ENCODE results near the gene ADARB1. TPM values are rescaled to one million over a fixed set of nuclear protein-coding genes. Genes with fewer than 3 reads are reported as not detected.

The ADARB1 gene
- total and polyA plus RNA-seq, 2 of the 8 experiments (the other 6 are each of a cell fraction or from before 2014, with no cell fraction given) = 4.7 to 14.9 TPM

DNA sequence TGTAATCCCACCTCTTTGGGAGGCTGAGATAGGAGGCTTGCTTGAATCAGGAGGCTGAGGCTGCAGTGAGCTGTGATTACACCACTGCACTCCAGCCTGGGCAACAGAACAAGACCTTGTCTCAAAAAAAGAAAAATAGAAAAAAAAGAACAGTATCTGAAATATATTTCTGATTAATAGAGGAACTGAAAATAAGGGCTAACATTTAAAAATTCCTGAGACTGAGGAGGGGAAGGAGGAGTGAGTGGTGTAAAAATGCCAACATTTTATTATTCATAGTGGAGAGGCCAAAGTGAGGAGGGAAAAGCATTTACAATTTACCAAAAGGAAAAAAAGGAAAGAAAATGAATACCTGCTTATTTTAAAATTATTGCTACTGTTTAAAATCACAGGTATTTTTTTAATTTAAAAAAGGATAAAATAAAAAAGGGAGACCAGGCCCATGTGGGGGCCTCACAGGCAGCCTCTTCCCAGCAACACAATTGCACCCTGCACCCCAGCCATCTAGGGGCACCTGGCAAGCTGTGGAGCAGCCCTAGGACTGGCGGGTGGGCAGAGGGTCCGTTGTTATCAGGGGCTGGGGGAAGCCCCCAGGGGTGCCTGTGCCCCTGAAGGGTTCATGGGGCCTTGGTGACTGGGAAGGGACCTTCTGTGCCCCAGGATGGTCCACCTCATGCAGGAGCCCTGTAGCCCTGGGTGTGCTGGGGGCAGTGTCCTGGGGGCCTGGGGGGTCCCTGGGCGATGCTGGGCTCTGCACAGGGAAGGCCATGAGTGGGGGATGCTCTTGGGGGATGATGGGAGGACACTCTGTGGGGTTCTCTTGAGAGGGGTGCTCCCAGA lies 34.8 kb upstream of the ADARB1 start:
- no peak overlapping the region for H4K8ac ChIP-seq (ENCODE audit: extremely low read depth, insufficient read depth, low read length)
- no peak overlapping the region for H2AFZ ChIP-seq (ENCODE audit: low read length)
- no peak overlapping the region for H3K4me3 ChIP-seq (ENCODE audit: extremely low read depth in 1 of 4, insufficient read depth in 2 of 4, low read depth in 3 of 4, low read length in 4 of 4)
- no peak overlapping the region for H3K9ac ChIP-seq (replicated peaks in 1 of 4; ENCODE audit: extremely low read depth in 1 of 4, low read depth in 3 of 4, low read length in 3 of 4)
- no peak overlapping the region for H3K14ac ChIP-seq (ENCODE audit: insufficient read length)
- H2BK120ac ChIP-seq (replicated peaks; ENCODE audit: low read depth, low read length) = no peak overlapping the region
- H3K27me3 ChIP-seq (replicated peaks in 1 of 4; ENCODE audit: control insufficient read depth in 3 of 4, extremely low read depth in 1 of 4, insufficient read depth in 3 of 4, low read length in 3 of 4) = no peaks in the 10 kb centered on the region; a peak in 4 of 7 replicates
- H3K9me3 ChIP-seq (ENCODE audit: insufficient read depth in 2 of 2, low read depth in 1 of 2, low read length in 1 of 2) = no peaks in the 10 kb centered on the region
- FAIRE-seq = no peak
- H3K18ac ChIP-seq (ENCODE audit: extremely low read depth, low read length) = no peak overlapping the region
- H3K79me2 ChIP-seq (ENCODE audit: control insufficient read depth in 1 of 2, insufficient read depth in 2 of 2, low read length in 2 of 2) = no peaks in the 10 kb centered on the region
- no peak overlapping the region for H2BK15ac ChIP-seq (ENCODE audit: low read length)
- no peak for DNase-seq (ENCODE audit: low read depth in 1 of 2, low spot score in 2 of 2)
- no peak overlapping the region for H2BK20ac ChIP-seq (ENCODE audit: low read length)
- no peak overlapping the region for H2BK5ac ChIP-seq (ENCODE audit: low read depth, low read length)
- no peak overlapping the region for H3K56ac ChIP-seq (replicated peaks; ENCODE audit: insufficient read length, low read depth, low read length)
- H4K5ac ChIP-seq (ENCODE audit: insufficient read length, low read depth, low read length) = no peak overlapping the region
- H4K91ac ChIP-seq (replicated peaks; ENCODE audit: insufficient read length, low read length) = no peak overlapping the region
- no peak overlapping the region for H3K4ac ChIP-seq (replicated peaks; ENCODE audit: insufficient read length, low read depth, low read length)
- TF ChIP-seq NRF1 (IDR thresholded peaks at IDR 0.05; ENCODE audit: low read depth, low read length) = no peak
- TF ChIP-seq KDM5A (IDR thresholded peaks at IDR 0.05; ENCODE audit: low read length) = no peak
- TF ChIP-seq EGR1 (IDR thresholded peaks at IDR 0.05; ENCODE audit: borderline replicate concordance, low read depth, low read length) = no peak
- TF ChIP-seq CEBPB (IDR thresholded peaks at IDR 0.05; ENCODE audit: low read depth, low read length) = no peak
- TF ChIP-seq, protein P1, sequence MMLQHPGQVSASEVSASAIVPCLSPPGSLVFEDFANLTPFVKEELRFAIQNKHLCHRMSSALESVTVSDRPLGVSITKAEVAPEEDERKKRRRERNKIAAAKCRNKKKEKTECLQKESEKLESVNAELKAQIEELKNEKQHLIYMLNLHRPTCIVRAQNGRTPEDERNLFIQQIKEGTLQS (IDR thresholded peaks at IDR 0.05; ENCODE audit: insufficient read depth, low read depth, low read length) = no peak
- TF ChIP-seq SRF (IDR thresholded peaks at IDR 0.05; ENCODE audit: low read depth, low read length) = no peak
- no peak for TF ChIP-seq KDM4A (IDR thresholded peaks at IDR 0.05; ENCODE audit: low read depth, low read length, severe bottlenecking)
- TF ChIP-seq SAP30 (IDR thresholded peaks at IDR 0.05; ENCODE audit: insufficient read depth, insufficient replicate concordance, low read length) = no peak
- no peak overlapping the region for H3K27ac ChIP-seq (ENCODE audit: low read depth, low read length)
- H3K79me1 ChIP-seq (ENCODE audit: low read depth, low read length) = no peaks in the 10 kb centered on the region
- no peaks in the 10 kb centered on the region; a peak in 1 of 7 replicates for H3K4me1 ChIP-seq (replicated peaks in 1 of 4; ENCODE audit: control insufficient read depth in 3 of 4, insufficient read depth in 4 of 4, low read length in 3 of 4)
- CTCF ChIA-PET (ENCODE audit: partially characterized antibody) = interaction anchor here (0.6 to 1.3 kb wide), 2 partner anchors 85 to 99 kb away, joined by 3 to 5 read pairs; no protein-coding TSS in a partner anchor
- POLR2A ChIA-PET (ENCODE audit: partially characterized antibody) = no interaction called here
- H4K20me1 ChIP-seq (replicated peaks in 1 of 2; ENCODE audit: control insufficient read depth in 1 of 2, insufficient read depth in 2 of 2, low read length in 2 of 2) = peaks cover 0 to 9% of the 10 kb centered on the region in 2 experiments
- H3K23ac ChIP-seq (ENCODE audit: insufficient read length) = no peak overlapping the region
- H2BK12ac ChIP-seq (ENCODE audit: low read depth, low read length) = no peak overlapping the region
- H3K4me2 ChIP-seq (ENCODE audit: insufficient read depth in 1 of 2, low read depth in 2 of 2, low read length in 2 of 2) = no peak overlapping the region
- no peaks in the 10 kb centered on the region; a peak in 1 of 8 replicates for H3K36me3 ChIP-seq (ENCODE audit: control insufficient read depth in 2 of 4, insufficient read depth in 4 of 4, low read length in 3 of 4)
- H2AK5ac ChIP-seq (ENCODE audit: low read depth, low read length) = no peak overlapping the region
- 58% methylated on average over 3 of the region's 3 CpGs; no CpG with 5 or more reads in 1 of the 2 experiments for WGBS, 2 experiments (ENCODE audit: extremely low coverage in 1 of 2, insufficient coverage in 1 of 2, insufficient read length in 1 of 2, insufficient replicate concordance in 2 of 2, low coverage in 1 of 2, low lambda C conversion rate in 2 of 2, missing lambda C conversion rate in 1 of 2)
- H3K23me2 ChIP-seq (ENCODE audit: low read depth, low read length) = peaks cover 9% of the 10 kb centered on the region; the same call in 1 of the 2 replicates

Measured in H1 (cell line).